ENCODE results near the gene HMGXB3.

HMGXB3 gene

GRCh38 chr5:150062216-150062922, 61.8 kb downstream of the HMGXB3 start:
- no peak overlapping the region for H3K18ac ChIP-seq (ENCODE audit: low read length)
- H3K4me1 ChIP-seq (ENCODE audit: control insufficient read depth in 2 of 2, insufficient read depth in 1 of 2, low read depth in 1 of 2, low read length in 2 of 2) = peaks cover 0 to 13% of the 10 kb centered on the region in 2 donors
- H3K27me3 ChIP-seq (ENCODE audit: control insufficient read depth in 3 of 3, insufficient read depth in 3 of 3, low read depth in 1 of 3, low read length in 3 of 3) = peaks cover 0 to 16% (median 0%) of the 10 kb centered on the region in 3 experiments
- H3K9me3 ChIP-seq (replicated peaks in 1 of 2; ENCODE audit: control insufficient read depth in 2 of 2, insufficient read depth in 1 of 2, low read depth in 1 of 2, low read length in 2 of 2) = no peaks in the 10 kb centered on the region
- H2AFZ ChIP-seq (ENCODE audit: low read length) = no peak overlapping the region
- H2BK120ac ChIP-seq (ENCODE audit: low read depth, low read length) = no peak overlapping the region
- no peak overlapping the region for H3K9ac ChIP-seq (ENCODE audit: low read depth, low read length, poor library complexity)
- no peak overlapping the region for H3K4me2 ChIP-seq (ENCODE audit: insufficient read depth, low read length, poor library complexity, severe bottlenecking)
- H3K27ac ChIP-seq (replicated peaks; ENCODE audit: low read length) = no peak overlapping the region
- no peak overlapping the region for H4K8ac ChIP-seq (ENCODE audit: low read depth, low read length)
- no peak overlapping the region for H3K14ac ChIP-seq (ENCODE audit: low read length)
- H4K91ac ChIP-seq (ENCODE audit: low read depth, low read length, poor library complexity) = no peak overlapping the region
- DNase-seq (ENCODE audit: low spot score) = no peak
- H2BK5ac ChIP-seq (ENCODE audit: low read length) = no peak overlapping the region
- WGBS, 2 donors (ENCODE audit: extremely low coverage in 2 of 2, insufficient read length in 2 of 2, insufficient replicate concordance in 1 of 2) = no CpG with 5 or more reads among the region's 2 CpGs
- H3K4ac ChIP-seq (ENCODE audit: low read length) = no peak overlapping the region
- H3K36me3 ChIP-seq (replicated peaks in 1 of 2; ENCODE audit: control insufficient read depth in 2 of 2, insufficient read depth in 2 of 2, low read length in 2 of 2) = no peaks in the 10 kb centered on the region
- H2BK15ac ChIP-seq (ENCODE audit: low read length) = no peak overlapping the region
- H2BK12ac ChIP-seq (ENCODE audit: low read length) = no peak overlapping the region
- no peaks in the 10 kb centered on the region for H3K79me1 ChIP-seq (ENCODE audit: low read depth, low read length)
- H3K4me3 ChIP-seq (ENCODE audit: low read length in 2 of 2) = no peak overlapping the region
- no peak overlapping the region for H2AK5ac ChIP-seq (ENCODE audit: low read depth, low read length)
- no peak overlapping the region for H3K23ac ChIP-seq (ENCODE audit: low read depth, low read length, poor library complexity)

GRCh38 chr5:150063638-150064037, 63.1 kb downstream of the HMGXB3 start:
- Histone ChIP-seq H3K79me1 (ENCODE audit: low read depth, low read length) (no peaks in the 10 kb centered on the region), H3K9ac (ENCODE audit: low read depth, low read length, poor library complexity) (no peak overlapping the region), H2AFZ (ENCODE audit: low read length) (no peak overlapping the region), H3K4ac (ENCODE audit: low read length) (no peak overlapping the region), H2AK5ac (ENCODE audit: low read depth, low read length) (peak overlapping the region; percentile 16), H3K14ac (ENCODE audit: low read length) (no peak overlapping the region), H2BK5ac (ENCODE audit: low read length) (no peak overlapping the region), H2BK12ac (ENCODE audit: low read length) (no peak overlapping the region), H3K4me2 (ENCODE audit: insufficient read depth, low read length, poor library complexity, severe bottlenecking) (no peak overlapping the region), H3K27ac (replicated peaks; ENCODE audit: low read length) (no peak overlapping the region), H4K91ac (ENCODE audit: low read depth, low read length, poor library complexity) (no peak overlapping the region), H3K36me3 (replicated peaks in 1 of 2; ENCODE audit: control insufficient read depth in 2 of 2, insufficient read depth in 2 of 2, low read length in 2 of 2) (no peaks in the 10 kb centered on the region), H3K23ac (ENCODE audit: low read depth, low read length, poor library complexity) (no peak overlapping the region), H3K18ac (ENCODE audit: low read length) (no peak overlapping the region), H2BK120ac (ENCODE audit: low read depth, low read length) (no peak overlapping the region), H4K8ac (ENCODE audit: low read depth, low read length) (no peak overlapping the region), H2BK15ac (ENCODE audit: low read length) (no peak overlapping the region), H3K4me3 (ENCODE audit: low read length in 2 of 2) (no peak overlapping the region), H3K9me3 (replicated peaks in 1 of 2; ENCODE audit: control insufficient read depth in 2 of 2, insufficient read depth in 1 of 2, low read depth in 1 of 2, low read length in 2 of 2) (no peaks in the 10 kb centered on the region), H3K27me3 (ENCODE audit: control insufficient read depth in 3 of 3, insufficient read depth in 3 of 3, low read depth in 1 of 3, low read length in 3 of 3) (peaks cover 0 to 28% (median 0%) of the 10 kb centered on the region in 3 experiments), H3K4me1 (ENCODE audit: control insufficient read depth in 2 of 2, insufficient read depth in 1 of 2, low read depth in 1 of 2, low read length in 2 of 2) (peaks cover 0 to 13% of the 10 kb centered on the region in 2 donors)
- no peak for DNase-seq (ENCODE audit: low spot score)
- WGBS, 2 donors (ENCODE audit: extremely low coverage in 2 of 2, insufficient read length in 2 of 2, insufficient replicate concordance in 1 of 2) = no CpG with 5 or more reads among the region's 5 CpGs

GRCh38 chr5:150064681-150065220, 64.2 kb downstream of the HMGXB3 start:
- DNase-seq (ENCODE audit: low spot score) = no peak
- Histone ChIP-seq H2BK120ac (ENCODE audit: low read depth, low read length) (peak overlapping the region; percentile 4), H4K8ac (ENCODE audit: low read depth, low read length) (no peak overlapping the region), H2BK15ac (ENCODE audit: low read length) (peak overlapping the region; percentile 6), H3K9me3 (replicated peaks in 1 of 2; ENCODE audit: control insufficient read depth in 2 of 2, insufficient read depth in 1 of 2, low read depth in 1 of 2, low read length in 2 of 2) (no peaks in the 10 kb centered on the region), H3K18ac (ENCODE audit: low read length) (peak overlapping the region; percentile 56), H3K27me3 (ENCODE audit: control insufficient read depth in 3 of 3, insufficient read depth in 3 of 3, low read depth in 1 of 3, low read length in 3 of 3) (peaks cover 0 to 36% (median 0%) of the 10 kb centered on the region in 3 experiments), H3K14ac (ENCODE audit: low read length) (no peak overlapping the region), H3K36me3 (replicated peaks in 1 of 2; ENCODE audit: control insufficient read depth in 2 of 2, insufficient read depth in 2 of 2, low read length in 2 of 2) (no peaks in the 10 kb centered on the region), H3K4me2 (ENCODE audit: insufficient read depth, low read length, poor library complexity, severe bottlenecking) (no peak overlapping the region), H2AK5ac (ENCODE audit: low read depth, low read length) (no peak overlapping the region), H4K91ac (ENCODE audit: low read depth, low read length, poor library complexity) (no peak overlapping the region), H3K9ac (ENCODE audit: low read depth, low read length, poor library complexity) (no peak overlapping the region), H3K23ac (ENCODE audit: low read depth, low read length, poor library complexity) (no peak overlapping the region), H3K79me1 (ENCODE audit: low read depth, low read length) (no peaks in the 10 kb centered on the region), H3K4ac (ENCODE audit: low read length) (no peak overlapping the region), H2BK5ac (ENCODE audit: low read length) (no peak overlapping the region), H2BK12ac (ENCODE audit: low read length) (no peak overlapping the region), H2AFZ (ENCODE audit: low read length) (no peak overlapping the region), H3K27ac (replicated peaks; ENCODE audit: low read length) (no peak overlapping the region), H3K4me1 (ENCODE audit: control insufficient read depth in 2 of 2, insufficient read depth in 1 of 2, low read depth in 1 of 2, low read length in 2 of 2) (peaks cover 0 to 13% of the 10 kb centered on the region in 2 donors), H3K4me3 (ENCODE audit: low read length in 2 of 2) (no peak overlapping the region)
- no CpG with 5 or more reads among the region's 7 CpGs for WGBS, 2 donors (ENCODE audit: extremely low coverage in 2 of 2, insufficient read length in 2 of 2, insufficient replicate concordance in 1 of 2)

GRCh38 chr5:150065346-150065745, 64.8 kb downstream of the HMGXB3 start:
- Histone ChIP-seq H3K4me2 (ENCODE audit: insufficient read depth, low read length, poor library complexity, severe bottlenecking) (no peak overlapping the region), H3K79me1 (ENCODE audit: low read depth, low read length) (no peaks in the 10 kb centered on the region), H3K9ac (ENCODE audit: low read depth, low read length, poor library complexity) (no peak overlapping the region), H3K18ac (ENCODE audit: low read length) (peak overlapping the region; percentile 15), H4K91ac (ENCODE audit: low read depth, low read length, poor library complexity) (no peak overlapping the region), H2BK15ac (ENCODE audit: low read length) (peak overlapping the region; percentile 6), H3K4me3 (ENCODE audit: low read length in 2 of 2) (no peak overlapping the region), H2AFZ (ENCODE audit: low read length) (peak overlapping the region; percentile 66), H2BK12ac (ENCODE audit: low read length) (no peak overlapping the region), H3K4ac (ENCODE audit: low read length) (no peak overlapping the region), H3K27me3 (ENCODE audit: control insufficient read depth in 3 of 3, insufficient read depth in 3 of 3, low read depth in 1 of 3, low read length in 3 of 3) (peaks cover 0 to 40% (median 0%) of the 10 kb centered on the region in 3 experiments), H4K8ac (ENCODE audit: low read depth, low read length) (no peak overlapping the region), H3K14ac (ENCODE audit: low read length) (no peak overlapping the region), H2AK5ac (ENCODE audit: low read depth, low read length) (peak overlapping the region; percentile 87), H3K4me1 (ENCODE audit: control insufficient read depth in 2 of 2, insufficient read depth in 1 of 2, low read depth in 1 of 2, low read length in 2 of 2) (peaks cover 0 to 13% of the 10 kb centered on the region in 2 donors), H3K36me3 (replicated peaks in 1 of 2; ENCODE audit: control insufficient read depth in 2 of 2, insufficient read depth in 2 of 2, low read length in 2 of 2) (no peaks in the 10 kb centered on the region), H2BK120ac (ENCODE audit: low read depth, low read length) (no peak overlapping the region), H3K27ac (replicated peaks; ENCODE audit: low read length) (no peak overlapping the region), H2BK5ac (ENCODE audit: low read length) (no peak overlapping the region), H3K9me3 (replicated peaks in 1 of 2; ENCODE audit: control insufficient read depth in 2 of 2, insufficient read depth in 1 of 2, low read depth in 1 of 2, low read length in 2 of 2) (no peaks in the 10 kb centered on the region), H3K23ac (ENCODE audit: low read depth, low read length, poor library complexity) (no peak overlapping the region)
- DNase-seq (ENCODE audit: low spot score) = no peak
- WGBS, 2 donors (ENCODE audit: extremely low coverage in 2 of 2, insufficient read length in 2 of 2, insufficient replicate concordance in 1 of 2) = no CpG with 5 or more reads among the region's 6 CpGs

Data from neuronal stem cell (in vitro differentiated cells).